K562 (cell line): ENCODE results near the gene VRK1. TPM values are rescaled to one million over a fixed set of nuclear protein-coding genes. Genes with fewer than 3 reads are reported as not detected.

ENCODE experiments used
- CCNT2 ChIP-seq: IDR thresholded peaks from 2 replicates; pipeline ENCODE4 v1.6.1; 2011; ENCODE audit warnings: borderline replicate concordance, low read depth, mild to moderate bottlenecking, moderate library complexity, mixed read lengths, low read length; ENCODE audit not compliant: insufficient read length; ENCODE audit errors: extremely low read depth
- CHD1 ChIP-seq: fragments of 200-600 bp; sonication (generic); IDR thresholded peaks from one replicate; pipeline ENCODE4 v1.6.1; 2012; ENCODE audit warnings: mild to moderate bottlenecking, moderate library complexity, low read length, inconsistent platforms
- GATAD2B ChIP-seq: fragments of 450-650 bp; IDR thresholded peaks from 2 replicates; pipeline ENCODE4 v1.6.1; 2017; ENCODE audit warnings: mild to moderate bottlenecking, borderline replicate concordance
- HEY1 ChIP-seq: fragments of 250-450 bp; sonication (Bioruptor Pico); IDR thresholded peaks from 2 replicates; pipeline ENCODE4 v1.5.0; 2020; ENCODE audit warnings: mild to moderate bottlenecking, moderate library complexity, borderline replicate concordance
- MLLT1 ChIP-seq, 2 experiments: fragments of 450-650 bp; IDR thresholded peaks; 2 replicates each; pipeline ENCODE4 v1.6.1; 2016
- NKRF ChIP-seq: fragments of 450-650 bp; IDR thresholded peaks from 2 replicates; pipeline ENCODE4 v1.6.1; 2016; ENCODE audit warnings: borderline replicate concordance
- SIN3A ChIP-seq, 2 experiments: fragments of 150-350 bp in 1 of 2; IDR thresholded peaks; 2 replicates each; pipeline ENCODE4 v1.6.1; 2011 to 2016; ENCODE audit warnings: borderline replicate concordance in 2 of 2, low read depth in 2 of 2, low read length in 2 of 2, mild to moderate bottlenecking in 2 of 2, moderate library complexity in 2 of 2; ENCODE audit not compliant: control insufficient read depth in 1 of 2
- SP2 ChIP-seq: IDR thresholded peaks from 2 replicates; pipeline ENCODE4 v1.6.1; 2011; ENCODE audit warnings: mild to moderate bottlenecking, low read depth, low read length, moderate library complexity; ENCODE audit not compliant: poor library complexity, severe bottlenecking; ENCODE audit errors: extremely low read depth
- TAL1 ChIP-seq: fragments of 450-650 bp; IDR thresholded peaks from 2 replicates; pipeline ENCODE4 v1.6.1; 2016; ENCODE audit warnings: mild to moderate bottlenecking
- ZNF224 ChIP-seq: sonication (generic); formaldehyde crosslinking; IDR thresholded peaks from 2 replicates; pipeline ENCODE4 v1.8.0; 2022; ENCODE audit warnings: mild to moderate bottlenecking, missing genetic modification reagents
- ZNF232 ChIP-seq: sonication (generic); formaldehyde crosslinking; IDR thresholded peaks from 2 replicates; pipeline ENCODE4 v1.8.0; 2022; ENCODE audit warnings: mild to moderate bottlenecking, missing genetic modification reagents
- ZNF551 ChIP-seq: fragments of 250-450 bp; sonication (Bioruptor Pico); IDR thresholded peaks from 2 replicates; pipeline ENCODE4 v1.5.0; 2021; ENCODE audit warnings: mild to moderate bottlenecking, moderate library complexity
- polyA plus RNA-seq, 8 experiments: library from polyadenylated mRNA; depleted of rRNA in 4 of 8; stranded (reverse) in 5 of 8; unstranded in 3 of 8; fragments of >200 nt; fragmentation: Nextera tagmentation in 2 of 8; fragmentation: Illumina TruSeq in 1 of 8; extraction: Ambion mirVana in 2 of 8; extraction: Trizol in 1 of 8; gene quantifications; 2 replicates each; pipeline versions ENCODE4 v1.2.1 to v1.2.3, GENCODE V29; 2011 to 2014; ENCODE audit warnings: inconsistent platforms in 1 of 8, missing spikeins in 1 of 8
- total RNA-seq, 7 experiments: library from RNA; depleted of rRNA in 6 of 7; stranded (reverse); fragments of >200 nt in 6 of 7; fragmentation: Illumina TruSeq in 2 of 7; extraction: Trizol in 2 of 7; gene quantifications; 2 replicates each; pipeline versions ENCODE4 v1.2.1 to v1.2.3, GENCODE V29; 2011 to 2021; ENCODE audit warnings: low replicate concordance in 1 of 7
- TF ChIP-seq, protein P1 (sequence below): fragments of 250-450 bp; sonication (Bioruptor Pico); IDR thresholded peaks from 2 replicates; pipeline ENCODE4 v1.5.0; 2022; ENCODE audit warnings: mild to moderate bottlenecking
- TF ChIP-seq, protein P2 (sequence below): fragments of 450-650 bp; IDR thresholded peaks from 2 replicates; pipeline ENCODE4 v1.6.1; 2016
- TF ChIP-seq, protein P3 (sequence below), 2 experiments: fragments of 450-650 bp; conservative IDR thresholded peaks; 2 replicates each; pipeline ENCODE4 v1.6.1; 2017; ENCODE audit warnings: mild to moderate bottlenecking in 2 of 2, moderate library complexity in 2 of 2
- TF ChIP-seq, protein P4 (sequence below): fragments of 450-650 bp; formaldehyde crosslinking; IDR thresholded peaks from 2 replicates; pipeline ENCODE4 v1.4.0; 2020; ENCODE audit warnings: mild to moderate bottlenecking, moderate library complexity

The VRK1 gene
- total and polyA plus RNA-seq, 9 of the 15 experiments (the other 6 are each of a cell fraction or from before 2014, with no cell fraction given) = 83.6 to 177 (median 116) TPM

GRCh38 chr14:96796851-96797581 is at the start of gene VRK1 (continued):
- TF ChIP-seq ZNF551 (CRISPR knock-in tag) (no peak), NKRF (no peak), SP2 (peak; percentile 26), ZNF232 (no peak), MLLT1 (IDR thresholded peaks at IDR 0.05) (no peak), HEY1 (CRISPR knock-in tag) (no peak), ZNF224 (CRISPR knock-in tag) (no peak), GATAD2B (peak; percentile 80), SIN3A (IDR thresholded peaks at IDR 0.05; ENCODE audit: borderline replicate concordance in 2 of 2, control insufficient read depth in 1 of 2, low read depth in 2 of 2, low read length in 2 of 2) (peak in 1 of 2 experiments; percentile 81; a peak in 3 of 4 replicates), TAL1 (no peak), CCNT2 (peak; percentile 83), CHD1 (no peak)
- TF ChIP-seq, protein P1, sequence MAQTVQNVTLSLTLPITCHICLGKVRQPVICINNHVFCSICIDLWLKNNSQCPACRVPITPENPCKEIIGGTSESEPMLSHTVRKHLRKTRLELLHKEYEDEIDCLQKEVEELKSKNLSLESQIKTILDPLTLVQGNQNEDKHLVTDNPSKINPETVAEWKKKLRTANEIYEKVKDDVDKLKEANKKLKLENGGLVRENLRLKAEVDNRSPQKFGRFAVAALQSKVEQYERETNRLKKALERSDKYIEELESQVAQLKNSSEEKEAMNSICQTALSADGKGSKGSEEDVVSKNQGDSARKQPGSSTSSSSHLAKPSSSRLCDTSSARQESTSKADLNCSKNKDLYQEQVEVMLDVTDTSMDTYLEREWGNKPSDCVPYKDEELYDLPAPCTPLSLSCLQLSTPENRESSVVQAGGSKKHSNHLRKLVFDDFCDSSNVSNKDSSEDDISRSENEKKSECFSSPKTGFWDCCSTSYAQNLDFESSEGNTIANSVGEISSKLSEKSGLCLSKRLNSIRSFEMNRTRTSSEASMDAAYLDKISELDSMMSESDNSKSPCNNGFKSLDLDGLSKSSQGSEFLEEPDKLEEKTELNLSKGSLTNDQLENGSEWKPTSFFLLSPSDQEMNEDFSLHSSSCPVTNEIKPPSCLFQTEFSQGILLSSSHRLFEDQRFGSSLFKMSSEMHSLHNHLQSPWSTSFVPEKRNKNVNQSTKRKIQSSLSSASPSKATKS (CRISPR knock-in tag) = no peak
- TF ChIP-seq, protein P2, sequence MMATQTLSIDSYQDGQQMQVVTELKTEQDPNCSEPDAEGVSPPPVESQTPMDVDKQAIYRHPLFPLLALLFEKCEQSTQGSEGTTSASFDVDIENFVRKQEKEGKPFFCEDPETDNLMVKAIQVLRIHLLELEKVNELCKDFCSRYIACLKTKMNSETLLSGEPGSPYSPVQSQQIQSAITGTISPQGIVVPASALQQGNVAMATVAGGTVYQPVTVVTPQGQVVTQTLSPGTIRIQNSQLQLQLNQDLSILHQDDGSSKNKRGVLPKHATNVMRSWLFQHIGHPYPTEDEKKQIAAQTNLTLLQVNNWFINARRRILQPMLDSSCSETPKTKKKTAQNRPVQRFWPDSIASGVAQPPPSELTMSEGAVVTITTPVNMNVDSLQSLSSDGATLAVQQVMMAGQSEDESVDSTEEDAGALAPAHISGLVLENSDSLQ = no peak
- TF ChIP-seq, protein P3, sequence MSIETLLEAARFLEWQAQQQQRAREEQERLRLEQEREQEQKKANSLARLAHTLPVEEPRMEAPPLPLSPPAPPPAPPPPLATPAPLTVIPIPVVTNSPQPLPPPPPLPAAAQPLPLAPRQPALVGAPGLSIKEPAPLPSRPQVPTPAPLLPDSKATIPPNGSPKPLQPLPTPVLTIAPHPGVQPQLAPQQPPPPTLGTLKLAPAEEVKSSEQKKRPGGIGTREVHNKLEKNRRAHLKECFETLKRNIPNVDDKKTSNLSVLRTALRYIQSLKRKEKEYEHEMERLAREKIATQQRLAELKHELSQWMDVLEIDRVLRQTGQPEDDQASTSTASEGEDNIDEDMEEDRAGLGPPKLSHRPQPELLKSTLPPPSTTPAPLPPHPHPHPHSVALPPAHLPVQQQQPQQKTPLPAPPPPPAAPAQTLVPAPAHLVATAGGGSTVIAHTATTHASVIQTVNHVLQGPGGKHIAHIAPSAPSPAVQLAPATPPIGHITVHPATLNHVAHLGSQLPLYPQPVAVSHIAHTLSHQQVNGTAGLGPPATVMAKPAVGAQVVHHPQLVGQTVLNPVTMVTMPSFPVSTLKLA (conservative IDR thresholded peaks at IDR 0.05) = peak in 1 of 2 experiments; percentile 76; a peak in 3 of 4 replicates
- TF ChIP-seq, protein P4, sequence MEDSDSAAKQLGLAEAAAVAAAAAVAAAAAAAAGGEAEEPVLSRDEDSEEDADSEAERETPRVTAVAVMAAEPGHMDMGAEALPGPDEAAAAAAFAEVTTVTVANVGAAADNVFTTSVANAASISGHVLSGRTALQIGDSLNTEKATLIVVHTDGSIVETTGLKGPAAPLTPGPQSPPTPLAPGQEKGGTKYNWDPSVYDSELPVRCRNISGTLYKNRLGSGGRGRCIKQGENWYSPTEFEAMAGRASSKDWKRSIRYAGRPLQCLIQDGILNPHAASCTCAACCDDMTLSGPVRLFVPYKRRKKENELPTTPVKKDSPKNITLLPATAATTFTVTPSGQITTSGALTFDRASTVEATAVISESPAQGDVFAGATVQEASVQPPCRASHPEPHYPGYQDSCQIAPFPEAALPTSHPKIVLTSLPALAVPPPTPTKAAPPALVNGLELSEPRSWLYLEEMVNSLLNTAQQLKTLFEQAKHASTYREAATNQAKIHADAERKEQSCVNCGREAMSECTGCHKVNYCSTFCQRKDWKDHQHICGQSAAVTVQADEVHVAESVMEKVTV = no peak
